ENCODE measurements around the gene HTRA3. TPM values are rescaled to one million over a fixed set of nuclear protein-coding genes. Genes with fewer than 3 reads are reported as not detected.

The HTRA3 gene
- total RNA-seq, 2 donors from 2014 or later: 3.2 to 4.6 TPM

GRCh38 chr4:8265171-8265929, 4.2 kb upstream of the HTRA3 start:
- H3K9me3 ChIP-seq (ENCODE audit: control insufficient read depth, low read length): no peaks in the 10 kb centered on the region
- TF ChIP-seq CTCF (conservative IDR thresholded peaks at IDR 0.05): no peak
- 88 to 89% methylated on average over 11 to 20 of the region's 20 CpGs for WGBS, 2 experiments (ENCODE audit: insufficient coverage in 1 of 2, insufficient read length in 1 of 2)
- no peaks in the 10 kb centered on the region for H3K36me3 ChIP-seq (ENCODE audit: control insufficient read depth, insufficient read depth, low read length)
- H3K27ac ChIP-seq (ENCODE audit: low read depth, low read length): no peak overlapping the region
- H3K4me1 Mint-ChIP-seq: peaks cover 4% of the 10 kb centered on the region
- H3K4me3 ChIP-seq (ENCODE audit: low read length): no peak overlapping the region
- no peak overlapping the region for H3K4me3 Mint-ChIP-seq
- H3K27ac Mint-ChIP-seq: no peak overlapping the region
- H3K4me1 ChIP-seq (ENCODE audit: control insufficient read depth, insufficient read depth, low read length): no peaks in the 10 kb centered on the region
- no peaks in the 10 kb centered on the region for H3K9me3 Mint-ChIP-seq
- H3K27me3 ChIP-seq (ENCODE audit: control insufficient read depth, insufficient read depth, low read length, poor library complexity, severe bottlenecking): peaks cover 17% of the 10 kb centered on the region
- DNase-seq: no peak
- H3K9ac ChIP-seq (ENCODE audit: extremely low read depth, low read length, poor library complexity, severe bottlenecking): no peak overlapping the region
- H3K27me3 Mint-ChIP-seq (ENCODE audit: insufficient read depth): peaks cover 13% of the 10 kb centered on the region
- no peaks in the 10 kb centered on the region for H3K36me3 Mint-ChIP-seq (ENCODE audit: low read depth)

- Mint-ChIP-seq H3K27ac (no peak overlapping the region), H3K4me1 (peaks cover 4% of the 10 kb centered on the region), H3K36me3 (ENCODE audit: low read depth) (no peaks in the 10 kb centered on the region), H3K27me3 (ENCODE audit: insufficient read depth) (peaks cover 21% of the 10 kb centered on the region), H3K9me3 (no peaks in the 10 kb centered on the region), H3K4me3 (no peak overlapping the region)
- no peaks in the 10 kb centered on the region for H3K9me3 ChIP-seq (ENCODE audit: control insufficient read depth, low read length)
- H3K4me3 ChIP-seq (ENCODE audit: low read length): no peak overlapping the region
- H3K4me1 ChIP-seq (ENCODE audit: control insufficient read depth, insufficient read depth, low read length): no peaks in the 10 kb centered on the region
- peaks cover 24% of the 10 kb centered on the region for H3K27me3 ChIP-seq (ENCODE audit: control insufficient read depth, insufficient read depth, low read length, poor library complexity, severe bottlenecking)
- no peak for TF ChIP-seq CTCF (conservative IDR thresholded peaks at IDR 0.05)
- DNase-seq: no peak
- no peak overlapping the region for H3K27ac ChIP-seq (ENCODE audit: low read depth, low read length)
- H3K36me3 ChIP-seq (ENCODE audit: control insufficient read depth, insufficient read depth, low read length): no peaks in the 10 kb centered on the region
- 89 to 95% methylated on average over 6 of the region's 6 CpGs for WGBS, 2 experiments (ENCODE audit: insufficient coverage in 1 of 2, insufficient read length in 1 of 2)
- H3K9ac ChIP-seq (ENCODE audit: extremely low read depth, low read length, poor library complexity, severe bottlenecking): no peak overlapping the region
These were observed 3.5 kb upstream of the HTRA3 start for GRCh38 chr4:8266088-8266487.

GRCh38 chr4:8266508-8266907, 3.0 kb upstream of the HTRA3 start:
- no peak for TF ChIP-seq CTCF (conservative IDR thresholded peaks at IDR 0.05)
- Mint-ChIP-seq H3K4me3 (no peak overlapping the region), H3K27ac (no peak overlapping the region), H3K27me3 (ENCODE audit: insufficient read depth) (peaks cover 25% of the 10 kb centered on the region), H3K9me3 (no peaks in the 10 kb centered on the region), H3K4me1 (peaks cover 4% of the 10 kb centered on the region), H3K36me3 (ENCODE audit: low read depth) (no peaks in the 10 kb centered on the region)
- no peaks in the 10 kb centered on the region for H3K4me1 ChIP-seq (ENCODE audit: control insufficient read depth, insufficient read depth, low read length)
- peaks cover 28% of the 10 kb centered on the region for H3K27me3 ChIP-seq (ENCODE audit: control insufficient read depth, insufficient read depth, low read length, poor library complexity, severe bottlenecking)
- H3K9me3 ChIP-seq (ENCODE audit: control insufficient read depth, low read length): no peaks in the 10 kb centered on the region
- H3K9ac ChIP-seq (ENCODE audit: extremely low read depth, low read length, poor library complexity, severe bottlenecking): no peak overlapping the region
- H3K4me3 ChIP-seq (ENCODE audit: low read length): no peak overlapping the region
- H3K27ac ChIP-seq (ENCODE audit: low read depth, low read length): no peak overlapping the region
- no peak for DNase-seq
- WGBS, 2 experiments (ENCODE audit: insufficient coverage in 1 of 2, insufficient read length in 1 of 2): 87 to 98% methylated on average over 4 to 7 of the region's 8 CpGs
- no peaks in the 10 kb centered on the region for H3K36me3 ChIP-seq (ENCODE audit: control insufficient read depth, insufficient read depth, low read length)
